Endothelial cell of umbilical vein (primary cell): ENCODE data around the gene PLEKHH3. TPM values are rescaled to one million over a fixed set of nuclear protein-coding genes. Genes with fewer than 3 reads are reported as not detected.

ENCODE experiments used
- BruUV-seq: library from RNA; stranded (reverse); fragments of 400-500 nt; replicated peaks from 2 replicates; lab custom pipeline; 2021; lab: Mats Ljungman, UMichigan
- CTCF ChIA-PET: fragments of 300-600, 350-600 bp; sonication (Branson Sonifier 250); formaldehyde crosslinking; loops from one replicate; lab custom pipeline; 2021; ENCODE audit warnings: antibody characterized with exemption, inconsistent platforms; lab: Charles Lee
- POLR2A ChIA-PET: fragments of 300-600, 350-600 bp; sonication (Branson Sonifier 250); formaldehyde crosslinking; loops from one replicate; lab custom pipeline; 2021; ENCODE audit warnings: antibody characterized with exemption, inconsistent platforms; lab: Charles Lee
- DNase-seq: peaks from one replicate; pipeline ENCODE4 v3.0.0-alpha.2; 2011; ENCODE audit warnings: low read depth, low spot score
- FAIRE-seq: peaks from 2 replicates; lab custom pipeline; 2011; peaks lifted over from hg19 to GRCh38; lab: Jason Lieb, UNC
- H2AFZ ChIP-seq: 2 replicates; pipeline ENCODE4 v1.6.0; 2012; ENCODE audit warnings: low read depth, low read length, control low read depth, inconsistent platforms
- H3K27ac ChIP-seq: 2 replicates; pipeline ENCODE4 v1.5.1; 2011; ENCODE audit warnings: low read depth, mild to moderate bottlenecking, control low read depth, low read length, moderate library complexity; ENCODE audit not compliant: insufficient read depth
- H3K27me3 ChIP-seq, 2 experiments: 2 replicates each; pipeline versions ENCODE4 v1.6.0 to v1.6.1; 2011; ENCODE audit warnings: low read length in 2 of 2, mixed read lengths in 1 of 2; ENCODE audit not compliant: control insufficient read depth in 2 of 2, insufficient read depth in 2 of 2
- H3K36me3 ChIP-seq, 2 experiments: 2 replicates in 1 of 2; 3 replicates in 1 of 2; pipeline ENCODE4 v1.5.1; 2011; ENCODE audit warnings: low read length in 2 of 2, mild to moderate bottlenecking in 1 of 2, moderate library complexity in 1 of 2; ENCODE audit not compliant: control insufficient read depth in 2 of 2, insufficient read depth in 2 of 2; ENCODE audit errors: extremely low read depth in 1 of 2
- H3K4me1 ChIP-seq: 3 replicates; pipeline ENCODE4 v1.5.1; 2011; ENCODE audit warnings: mild to moderate bottlenecking, low read length; ENCODE audit not compliant: control insufficient read depth, insufficient read depth; ENCODE audit errors: extremely low read depth
- H3K4me2 ChIP-seq: 2 replicates; pipeline ENCODE4 v1.6.1; 2011; ENCODE audit warnings: low read length, control low read depth, mixed read lengths; ENCODE audit not compliant: insufficient read depth
- H3K4me3 ChIP-seq, 3 experiments: fragments of 200-600 bp in 1 of 3; sonication (generic), shearing (Covaris generic) in 1 of 3; replicated peaks in 1 of 3; 2 replicates each; pipeline ENCODE4 v1.5.1; 2011 to 2016; ENCODE audit warnings: control low read depth in 3 of 3, low read length in 3 of 3, mild to moderate bottlenecking in 2 of 3, inconsistent platforms in 1 of 3, low read depth in 1 of 3, moderate library complexity in 1 of 3; ENCODE audit not compliant: insufficient read depth in 1 of 3
- H3K79me2 ChIP-seq: 2 replicates; pipeline ENCODE4 v1.6.0; 2012; ENCODE audit warnings: low read length, inconsistent platforms; ENCODE audit not compliant: control insufficient read depth, insufficient read depth
- H3K9ac ChIP-seq: replicated peaks from 2 replicates; pipeline ENCODE3; 2011; ENCODE audit warnings: low read length, control low read depth; ENCODE audit not compliant: insufficient read depth; ENCODE audit errors: extremely low read depth
- H3K9me1 ChIP-seq: replicated peaks from 3 replicates; pipeline ENCODE4 v1.6.0; 2011; ENCODE audit warnings: mild to moderate bottlenecking, low read length; ENCODE audit not compliant: control insufficient read depth, insufficient read depth; ENCODE audit errors: extremely low read depth
- H3K9me3 ChIP-seq: replicated peaks from 2 replicates; pipeline ENCODE4 v1.5.1; 2012; ENCODE audit warnings: low read length, inconsistent platforms; ENCODE audit not compliant: control insufficient read depth, insufficient read depth
- H4K20me1 ChIP-seq: replicated peaks from 2 replicates; pipeline ENCODE3; 2011; ENCODE audit warnings: mild to moderate bottlenecking, low read length; ENCODE audit not compliant: control insufficient read depth, insufficient read depth; ENCODE audit errors: extremely low read depth
- EZH2 ChIP-seq: IDR thresholded peaks from 2 replicates; pipeline ENCODE4 v1.6.1; 2012; ENCODE audit warnings: borderline replicate concordance, low read depth, mild to moderate bottlenecking, moderate library complexity, low read length, inconsistent platforms; ENCODE audit not compliant: severe bottlenecking
- FOS ChIP-seq: IDR thresholded peaks from 2 replicates; pipeline ENCODE4 v1.6.1; 2011; ENCODE audit warnings: mild to moderate bottlenecking, low read length, moderate library complexity, borderline replicate concordance; ENCODE audit not compliant: insufficient read depth
- GATA2 ChIP-seq: IDR thresholded peaks from 2 replicates; pipeline ENCODE4 v1.7.0; 2011; ENCODE audit warnings: low read depth, mild to moderate bottlenecking, moderate library complexity, mixed read lengths, low read length; ENCODE audit not compliant: insufficient read length, insufficient read depth
- JUN ChIP-seq: IDR thresholded peaks from 2 replicates; pipeline ENCODE4 v1.6.1; 2011; ENCODE audit warnings: borderline replicate concordance, low read depth; ENCODE audit not compliant: insufficient read length, insufficient read depth
- MYC ChIP-seq: IDR thresholded peaks from one replicate; pipeline ENCODE4 v1.6.1; 2011; ENCODE audit warnings: mild to moderate bottlenecking, low read depth, low read length
- POLR2A ChIP-seq: IDR thresholded peaks from 2 replicates; pipeline ENCODE4 v1.6.1; 2012; ENCODE audit warnings: low read depth, mild to moderate bottlenecking, control low read depth, low read length
- POLR2AphosphoS5 ChIP-seq: IDR thresholded peaks from 2 replicates; pipeline ENCODE4 v1.6.1; 2012; ENCODE audit warnings: low read depth, mild to moderate bottlenecking, control low read depth, low read length, moderate library complexity; ENCODE audit not compliant: insufficient read depth
- dilution Hi-C: fragments of 300-500 bp; cut with MboI; formaldehyde crosslinking; loops from one replicate; pipeline ENCODE4 v1.15.0; 2019; ENCODE audit warnings: low sequenced_read_pairs; ENCODE audit not compliant: extremely low pct_ligation_motif_present
- intact Hi-C: fragments of 100-400 bp; cut with micrococcal nuclease; formaldehyde crosslinking; loops from one replicate; pipeline ENCODE4 v1.10.0; 2022
- polyA plus RNA-seq, 4 experiments: library from polyadenylated mRNA; depleted of rRNA in 3 of 4; stranded (reverse) in 3 of 4; unstranded in 1 of 4; fragments of >200 nt; gene quantifications; 2 replicates each; pipeline versions ENCODE4 v1.2.1 to v1.2.3, GENCODE V29; 2011 to 2012; ENCODE audit warnings: missing spikeins in 1 of 4
- total RNA-seq: library from RNA; stranded (reverse); gene quantifications from 2 replicates; pipeline ENCODE4 v1.2.3, GENCODE V29; 2021
- TF ChIP-seq, protein P1 (sequence below): IDR thresholded peaks from 2 replicates; pipeline ENCODE4 v1.6.1; 2011; ENCODE audit not compliant: insufficient read depth, insufficient read length
- TF ChIP-seq, protein P2 (sequence below), 2 donors: IDR thresholded peaks; 1 replicate in 1 of 2; 2 replicates in 1 of 2; pipeline ENCODE4 v1.5.1; 2011; ENCODE audit warnings: low read length in 2 of 2, mild to moderate bottlenecking in 2 of 2, moderate library complexity in 2 of 2, control low read depth in 1 of 2, inconsistent platforms in 1 of 2, low read depth in 1 of 2; ENCODE audit not compliant: insufficient read depth in 1 of 2; ENCODE audit errors: extremely low read depth in 1 of 2

PLEKHH3 gene
- total and polyA plus RNA-seq, 2 donors (not counting 3 experiments of a cell fraction or from before 2014, with no cell fraction given): 5.4 to 11.3 TPM

- TF ChIP-seq POLR2AphosphoS5: no peak
- no peak for TF ChIP-seq MYC
- no peak for TF ChIP-seq JUN
- no peak for TF ChIP-seq GATA2
- no peak for TF ChIP-seq EZH2
- TF ChIP-seq FOS: no peak
- TF ChIP-seq, protein P1, sequence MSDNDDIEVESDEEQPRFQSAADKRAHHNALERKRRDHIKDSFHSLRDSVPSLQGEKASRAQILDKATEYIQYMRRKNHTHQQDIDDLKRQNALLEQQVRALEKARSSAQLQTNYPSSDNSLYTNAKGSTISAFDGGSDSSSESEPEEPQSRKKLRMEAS: no peak
- no peak for TF ChIP-seq POLR2A
- TF ChIP-seq, protein P2, sequence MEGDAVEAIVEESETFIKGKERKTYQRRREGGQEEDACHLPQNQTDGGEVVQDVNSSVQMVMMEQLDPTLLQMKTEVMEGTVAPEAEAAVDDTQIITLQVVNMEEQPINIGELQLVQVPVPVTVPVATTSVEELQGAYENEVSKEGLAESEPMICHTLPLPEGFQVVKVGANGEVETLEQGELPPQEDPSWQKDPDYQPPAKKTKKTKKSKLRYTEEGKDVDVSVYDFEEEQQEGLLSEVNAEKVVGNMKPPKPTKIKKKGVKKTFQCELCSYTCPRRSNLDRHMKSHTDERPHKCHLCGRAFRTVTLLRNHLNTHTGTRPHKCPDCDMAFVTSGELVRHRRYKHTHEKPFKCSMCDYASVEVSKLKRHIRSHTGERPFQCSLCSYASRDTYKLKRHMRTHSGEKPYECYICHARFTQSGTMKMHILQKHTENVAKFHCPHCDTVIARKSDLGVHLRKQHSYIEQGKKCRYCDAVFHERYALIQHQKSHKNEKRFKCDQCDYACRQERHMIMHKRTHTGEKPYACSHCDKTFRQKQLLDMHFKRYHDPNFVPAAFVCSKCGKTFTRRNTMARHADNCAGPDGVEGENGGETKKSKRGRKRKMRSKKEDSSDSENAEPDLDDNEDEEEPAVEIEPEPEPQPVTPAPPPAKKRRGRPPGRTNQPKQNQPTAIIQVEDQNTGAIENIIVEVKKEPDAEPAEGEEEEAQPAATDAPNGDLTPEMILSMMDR (IDR thresholded peaks at IDR 0.05; ENCODE audit: extremely low read depth in 1 of 2, insufficient read depth in 1 of 2, low read depth in 1 of 2, low read length in 2 of 2): no peak
Measured at GRCh38 chr17:42690596-42690995, 13.8 kb upstream of the PLEKHH3 start.

More at GRCh38 chr17:42690596-42690995, 13.8 kb upstream of the PLEKHH3 start:
- Histone ChIP-seq H3K36me3 (peaks cover 2 to 4% of the 10 kb centered on the region in 2 experiments), H3K9ac (no peak overlapping the region), H3K27me3 (peaks cover 0 to 10% of the 10 kb centered on the region in 2 experiments), H2AFZ (no peak overlapping the region), H3K27ac (no peak overlapping the region), H3K9me1 (no peaks in the 10 kb centered on the region), H3K4me3 (no peak overlapping the region), H4K20me1 (no peaks in the 10 kb centered on the region), H3K4me2 (no peak overlapping the region), H3K79me2 (no peaks in the 10 kb centered on the region), H3K4me1 (no peaks in the 10 kb centered on the region), H3K9me3 (no peaks in the 10 kb centered on the region)
- dilution Hi-C loops: no loop called here
- no TSS peak for BruUV-seq
- DNase-seq (no peak), FAIRE-seq (no peak)
- intact Hi-C loops: no loop called here
- POLR2A ChIA-PET: no interaction called here
- CTCF ChIA-PET: interaction anchor here (1.6 to 1.8 kb wide), 2 partner anchors 73 to 112 kb away, joined by 6 to 7 read pairs; no protein-coding TSS in a partner anchor
